BJ (cell line): ENCODE measurements around the gene UFL1. TPM values are rescaled to one million over a fixed set of nuclear protein-coding genes. Genes with fewer than 3 reads are reported as not detected.
"Not testable (repeated sequence)": the region's sequence is repeated elsewhere in the genome, so short reads cannot be mapped to it uniquely, and the experiment has no call there.

Source experiments
- CTCF ChIA-PET: fragments of 350-600 bp; formaldehyde crosslinking; extraction: SDS; loops from one replicate; lab custom pipeline; 2021; ENCODE audit warnings: antibody characterized with exemption, inconsistent platforms; lab: Yijun Ruan, JAX
- POLR2A ChIA-PET: fragments of 300-600 bp; sonication (Branson Sonifier 250); formaldehyde crosslinking; extraction: SDS; loops from one replicate; lab custom pipeline; 2021; ENCODE audit warnings: antibody characterized with exemption; lab: Charles Lee
- DNase-seq: peaks from one replicate; pipeline ENCODE4 v3.0.0-alpha.2; 2011; ENCODE audit warnings: low read depth
- H3K27me3 ChIP-seq: 2 replicates; pipeline ENCODE4 v1.6.0; 2011; ENCODE audit warnings: low read length; ENCODE audit not compliant: control insufficient read depth, insufficient read depth
- H3K36me3 ChIP-seq: 2 replicates; pipeline ENCODE4 v1.5.1; 2011; ENCODE audit warnings: low read length; ENCODE audit not compliant: control insufficient read depth, insufficient read depth
- H3K4me3 ChIP-seq: 2 replicates; pipeline ENCODE4 v1.5.1; 2011; ENCODE audit warnings: low read depth, mild to moderate bottlenecking, control low read depth, low read length
- CTCF ChIP-seq: IDR thresholded peaks from 2 replicates; pipeline ENCODE4 v1.5.1; 2011; ENCODE audit warnings: low read depth, mild to moderate bottlenecking, control low read depth, inconsistent platforms, low read length, moderate library complexity; ENCODE audit not compliant: insufficient read depth
- polyA minus RNA-seq: library from RNA; depleted of rRNA, polyadenylated mRNA; stranded (reverse); fragments of >200 nt; gene quantifications from 2 replicates; pipeline ENCODE4 v1.2.3, GENCODE V29; 2011; rRNA and poly(A)+ RNA removed
- polyA plus RNA-seq: library from polyadenylated mRNA; depleted of rRNA; stranded (reverse); fragments of >200 nt; gene quantifications from 2 replicates; pipeline ENCODE4 v1.2.3, GENCODE V29; 2011; rRNA removed

UFL1 gene
- 4.5 and 9.2 TPM in 2 replicates for polyA plus RNA-seq
- polyA minus RNA-seq = 2.6 and 4.0 TPM in 2 replicates

- peak; percentile 54 for DNase-seq
- peak; percentile 15; the same call in 1 of the 2 replicates for TF ChIP-seq CTCF
- Histone ChIP-seq H3K36me3 (peaks cover 2% of the 10 kb centered on the region), H3K4me3 (peak within 1 kb of the TSS; percentile 88), H3K27me3 (no peaks in the 10 kb centered on the region)
- CTCF ChIA-PET = no interaction called here
- POLR2A ChIA-PET = interaction anchor here (0.6 to 0.8 kb wide), 2 partner anchors 123 to 357 kb away, joined by 4 to 6 read pairs; no protein-coding TSS in a partner anchor
Observed at GRCh38 chr6:96521644-96522464, at the start of gene UFL1. TSS of gene UFL1 (plus strand) at chr6:96521806. CDS start at chr6:96521874, 68 bp downstream.

- CTCF ChIA-PET, POLR2A ChIA-PET: not testable (repeated sequence)
Observed at GRCh38 chr6:96472291-96472690, 49.3 kb upstream of the UFL1 start.

GRCh38 chr6:96478695-96479094, 42.9 kb upstream of the UFL1 start:
- ChIA-PET POLR2A (no interaction called here), CTCF (no interaction called here)
- Histone ChIP-seq H3K27me3 (no peaks in the 10 kb centered on the region), H3K4me3 (no peak overlapping the region), H3K36me3 (no peaks in the 10 kb centered on the region)
- no peak for TF ChIP-seq CTCF
- DNase-seq = no peak

More at GRCh38 chr6:96472291-96472690, 49.3 kb upstream of the UFL1 start:
- H3K27me3 ChIP-seq, H3K36me3 ChIP-seq, DNase-seq, H3K4me3 ChIP-seq: not testable (repeated sequence)

GRCh38 chr6:96491926-96492325, 29.7 kb upstream of the UFL1 start:
- Histone ChIP-seq H3K36me3 (no peaks in the 10 kb centered on the region), H3K4me3 (no peak overlapping the region), H3K27me3 (no peaks in the 10 kb centered on the region)
- no peak for DNase-seq
- ChIA-PET CTCF (no interaction called here), POLR2A (no interaction called here)
- TF ChIP-seq CTCF = no peak

- CTCF ChIA-PET = no interaction called here
- POLR2A ChIA-PET = no interaction called here
- no peaks in the 10 kb centered on the region for H3K36me3 ChIP-seq
- no peak for DNase-seq
- no peaks in the 10 kb centered on the region for H3K27me3 ChIP-seq
- no peak for TF ChIP-seq CTCF
- no peak overlapping the region for H3K4me3 ChIP-seq
Observed at GRCh38 chr6:96499781-96500180, 21.8 kb upstream of the UFL1 start.

GRCh38 chr6:96502915-96503314, 18.7 kb upstream of the UFL1 start:
- H3K27me3 ChIP-seq = no peaks in the 10 kb centered on the region
- H3K36me3 ChIP-seq = no peaks in the 10 kb centered on the region
- ChIA-PET POLR2A (no interaction called here), CTCF (no interaction called here)
- DNase-seq = no peak
- no peak for TF ChIP-seq CTCF
- H3K4me3 ChIP-seq = no peak overlapping the region
